ENCODE data around the gene PTBP1.
"Not testable (repeated sequence)": the region's sequence is repeated elsewhere in the genome, so short reads cannot be mapped to it uniquely, and the experiment has no call there.

PTBP1 gene

DNA sequence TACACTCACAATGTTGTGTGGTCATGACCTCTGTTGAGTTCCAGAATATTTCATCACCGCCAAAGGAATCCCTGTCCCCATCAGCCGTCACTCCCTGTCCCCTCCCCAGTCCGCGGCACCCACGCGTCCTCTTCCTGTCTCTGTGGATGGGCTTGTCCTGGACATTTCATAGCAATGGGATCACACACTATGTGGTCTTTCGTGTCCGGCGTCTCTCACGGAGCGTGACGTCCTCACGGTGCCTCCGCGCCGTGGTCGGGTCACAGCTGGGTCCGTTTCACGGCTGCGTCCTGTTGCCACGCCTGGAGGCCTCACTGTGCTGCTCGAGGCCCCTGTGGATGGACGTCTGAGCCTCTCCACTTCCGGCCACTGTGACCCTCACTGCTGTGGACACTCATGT lies 37.0 kb downstream of the PTBP1 start:
- no peak for DNase-seq
- peaks cover 80% of the 10 kb centered on the region for H3K27me3 ChIP-seq (replicated peaks; ENCODE audit: insufficient read depth, low read length)
- no peaks in the 10 kb centered on the region for H3K4me1 ChIP-seq (ENCODE audit: low read length)
- H3K9me3 ChIP-seq (replicated peaks; ENCODE audit: insufficient read depth, low read length), result no peaks in the 10 kb centered on the region
- no peak overlapping the region for H3K27ac ChIP-seq (ENCODE audit: low read length)
- TF ChIP-seq CTCF (IDR thresholded peaks at IDR 0.05; ENCODE audit: low read length) (no peak), EZH2phosphoT487 (IDR thresholded peaks at IDR 0.05; ENCODE audit: low read length) (no peak), EZH2 (optimal IDR thresholded peaks at IDR 0.05; ENCODE audit: low read depth, low read length) (no peak)
- no peaks in the 10 kb centered on the region for H4K20me1 ChIP-seq (ENCODE audit: insufficient read depth, low read length)
- H3K4me2 ChIP-seq (ENCODE audit: low read depth, low read length), result no peak overlapping the region
- no peaks in the 10 kb centered on the region for H3F3A ChIP-seq (ENCODE audit: insufficient read depth, low read length)
- H2AFZ ChIP-seq (ENCODE audit: low read length), result no peak overlapping the region
- H3K9ac ChIP-seq (ENCODE audit: low read length), result no peak overlapping the region
- no peaks in the 10 kb centered on the region for H3K36me3 ChIP-seq (replicated peaks; ENCODE audit: insufficient read depth, low read length)
- no peaks in the 10 kb centered on the region for H3K79me2 ChIP-seq (ENCODE audit: low read length)
- H3K4me3 ChIP-seq (ENCODE audit: low read length), result no peak overlapping the region
- no peaks in the 10 kb centered on the region for H3K9me2 ChIP-seq (replicated peaks; ENCODE audit: insufficient read depth, low read length)

DNA sequence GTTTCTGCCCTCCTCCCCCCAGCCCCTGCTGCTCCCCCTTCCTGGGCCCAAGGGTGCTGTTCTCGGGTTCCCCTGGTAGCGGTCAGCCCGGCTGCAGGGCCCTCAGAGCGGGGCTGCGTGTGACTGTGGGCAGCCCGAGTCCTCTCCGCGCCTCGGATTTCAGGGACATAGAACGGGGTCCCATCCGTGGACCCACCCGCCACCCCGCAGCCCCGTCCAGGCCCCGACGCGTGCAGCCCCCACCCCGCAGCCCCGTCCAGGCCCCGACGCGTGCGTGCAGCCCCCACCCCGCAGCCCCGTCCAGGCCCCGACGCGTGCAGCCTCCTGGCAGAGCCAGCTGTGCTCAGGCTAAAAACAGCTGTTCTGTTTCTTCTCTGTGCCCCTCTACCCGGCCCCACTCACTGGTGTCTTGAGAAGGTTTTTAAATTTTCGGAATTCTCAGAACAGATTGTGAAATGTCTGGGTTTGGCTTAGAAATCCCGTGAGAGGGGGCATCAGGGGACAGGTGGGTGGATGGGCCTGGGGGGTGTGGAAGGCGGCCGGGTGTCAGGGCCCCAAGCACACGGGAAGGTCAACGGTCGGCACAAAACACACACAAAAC lies 38.1 kb downstream of the PTBP1 start:
- Histone ChIP-seq H2AFZ (ENCODE audit: low read length) (no peak overlapping the region), H3K27ac (ENCODE audit: low read length) (no peak overlapping the region), H3K4me2 (ENCODE audit: low read depth, low read length) (no peak overlapping the region), H3K9me2 (replicated peaks; ENCODE audit: insufficient read depth, low read length) (no peaks in the 10 kb centered on the region), H3K9me3 (replicated peaks; ENCODE audit: insufficient read depth, low read length) (no peaks in the 10 kb centered on the region), H3K79me2 (ENCODE audit: low read length) (no peaks in the 10 kb centered on the region), H3K36me3 (replicated peaks; ENCODE audit: insufficient read depth, low read length) (no peaks in the 10 kb centered on the region), H3K27me3 (replicated peaks; ENCODE audit: insufficient read depth, low read length) (peaks cover 79% of the 10 kb centered on the region), H3K4me1 (ENCODE audit: low read length) (no peaks in the 10 kb centered on the region), H4K20me1 (ENCODE audit: insufficient read depth, low read length) (no peaks in the 10 kb centered on the region), H3K9ac (ENCODE audit: low read length) (no peak overlapping the region), H3F3A (ENCODE audit: insufficient read depth, low read length) (no peaks in the 10 kb centered on the region), H3K4me3 (ENCODE audit: low read length) (no peak overlapping the region)
- no peak for DNase-seq
- TF ChIP-seq CTCF (IDR thresholded peaks at IDR 0.05; ENCODE audit: low read length) (no peak), EZH2phosphoT487 (IDR thresholded peaks at IDR 0.05; ENCODE audit: low read length) (no peak), EZH2 (optimal IDR thresholded peaks at IDR 0.05; ENCODE audit: low read depth, low read length) (no peak)

DNA sequence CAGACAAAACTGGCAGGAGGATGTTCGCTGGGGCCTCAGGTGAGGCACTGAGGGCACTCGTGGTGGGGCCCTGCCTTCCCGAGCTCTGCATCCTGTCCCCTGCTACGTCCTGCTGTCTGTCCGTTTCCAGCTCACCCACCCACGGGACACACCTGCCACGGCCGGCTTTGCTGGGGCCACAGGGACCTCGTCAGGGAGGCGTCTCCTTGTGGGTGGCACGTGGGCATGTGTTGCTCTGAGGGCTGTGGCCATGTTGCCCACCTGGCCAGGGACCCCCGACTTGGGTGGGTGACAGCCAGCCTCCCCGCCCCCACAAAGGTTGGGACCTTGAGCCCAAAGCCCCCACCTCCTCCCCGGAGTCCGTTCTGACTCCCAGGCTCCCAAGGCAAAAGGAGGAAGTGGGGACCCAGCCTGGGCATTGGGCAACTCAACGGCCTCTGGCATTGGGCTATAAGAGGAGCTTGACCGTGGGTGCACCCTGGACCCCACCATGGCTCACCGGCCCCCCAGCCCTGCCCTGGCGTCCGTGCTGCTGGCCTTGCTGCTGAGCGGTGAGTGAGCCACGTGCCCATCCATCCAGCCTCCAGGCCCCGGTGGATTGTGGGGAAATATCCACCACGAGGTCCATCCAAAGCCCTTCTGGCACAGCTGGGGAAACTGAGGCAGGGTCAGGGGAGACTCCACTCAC lies 43.4 kb downstream of the PTBP1 start, which contains the start of gene PRTN3:
TSS of gene PRTN3 (plus strand) at position 481 of the 688 bp plus-strand sequence. CDS start at position 491, 10 bp downstream.
- no peak within 1 kb of the TSS for H2AFZ ChIP-seq (ENCODE audit: low read length)
- peaks cover 76% of the 10 kb centered on the region for H3K27me3 ChIP-seq (replicated peaks; ENCODE audit: insufficient read depth, low read length)
- no peak within 1 kb of the TSS for H3K4me3 ChIP-seq (ENCODE audit: low read length)
- no peak within 1 kb of the TSS for H3K27ac ChIP-seq (ENCODE audit: low read length)
- no peaks in the 10 kb centered on the region for H4K20me1 ChIP-seq (ENCODE audit: insufficient read depth, low read length)
- H3K4me2 ChIP-seq (ENCODE audit: low read depth, low read length), result no peak within 1 kb of the TSS
- H3K9me3 ChIP-seq (replicated peaks; ENCODE audit: insufficient read depth, low read length), result no peaks in the 10 kb centered on the region
- no peaks in the 10 kb centered on the region for H3K79me2 ChIP-seq (ENCODE audit: low read length)
- H3K4me1 ChIP-seq (ENCODE audit: low read length), result peaks cover 8% of the 10 kb centered on the region; the same call in 1 of the 2 replicates
- H3K9me2 ChIP-seq (replicated peaks; ENCODE audit: insufficient read depth, low read length), result no peaks in the 10 kb centered on the region
- TF ChIP-seq EZH2phosphoT487 (IDR thresholded peaks at IDR 0.05; ENCODE audit: low read length) (no peak), CTCF (IDR thresholded peaks at IDR 0.05; ENCODE audit: low read length) (no peak), EZH2 (optimal IDR thresholded peaks at IDR 0.05; ENCODE audit: low read depth, low read length) (no peak)
- DNase-seq, result no peak
- no peaks in the 10 kb centered on the region for H3K36me3 ChIP-seq (replicated peaks; ENCODE audit: insufficient read depth, low read length)
- peaks cover 6% of the 10 kb centered on the region for H3F3A ChIP-seq (ENCODE audit: insufficient read depth, low read length)
- H3K9ac ChIP-seq (ENCODE audit: low read length), result no peak within 1 kb of the TSS

DNA sequence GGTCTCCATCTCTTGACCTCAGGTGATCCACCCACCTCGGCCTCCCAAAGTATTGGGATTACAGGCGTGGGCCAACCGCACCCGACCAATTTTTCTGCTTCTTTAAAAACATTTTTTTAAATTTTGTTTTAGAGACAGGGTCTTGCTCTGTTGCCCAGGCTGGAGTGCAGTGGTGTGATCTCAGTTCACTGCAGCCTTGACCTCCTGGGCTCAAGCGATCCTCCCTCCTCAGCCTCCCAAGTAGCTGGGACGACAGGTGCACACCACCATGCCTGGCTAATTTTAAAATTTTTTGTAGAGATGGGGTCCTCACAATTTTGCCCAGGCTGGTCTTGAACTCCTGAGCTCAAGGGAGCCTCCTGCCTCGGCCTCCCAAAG lies 45.5 kb downstream of the PTBP1 start:
- H3K4me2 ChIP-seq (ENCODE audit: low read depth, low read length); H4K20me1 ChIP-seq (ENCODE audit: insufficient read depth, low read length); H3K9me2 ChIP-seq (replicated peaks; ENCODE audit: insufficient read depth, low read length); H3K79me2 ChIP-seq (ENCODE audit: low read length); H3K36me3 ChIP-seq (replicated peaks; ENCODE audit: insufficient read depth, low read length); H2AFZ ChIP-seq (ENCODE audit: low read length); H3K9me3 ChIP-seq (replicated peaks; ENCODE audit: insufficient read depth, low read length); H3K9ac ChIP-seq (ENCODE audit: low read length); H3K4me3 ChIP-seq (ENCODE audit: low read length); H3F3A ChIP-seq (ENCODE audit: insufficient read depth, low read length); H3K4me1 ChIP-seq (ENCODE audit: low read length); H3K27ac ChIP-seq (ENCODE audit: low read length); DNase-seq: not testable (repeated sequence)
- peaks cover 78% of the 10 kb centered on the region for H3K27me3 ChIP-seq (replicated peaks; ENCODE audit: insufficient read depth, low read length)

All from MM.1S (cell line).